ENCODE measurements around the gene SYNGR3. TPM values are rescaled to one million over a fixed set of nuclear protein-coding genes. Genes with fewer than 3 reads are reported as not detected.

Gene SYNGR3
- total RNA-seq, 6 donors from 2014 or later, result 0.15 to 1.4 (median 0.34) TPM; not detected in 2

- Histone ChIP-seq H3K27me3 (no peaks in the 10 kb centered on the region), H3K9me3 (no peaks in the 10 kb centered on the region), H3K4me3 (no peak overlapping the region), H3K36me3 (peaks cover 30 to 70% (median 59%) of the 10 kb centered on the region in 4 donors), H3K27ac (peak overlapping the region in 1 of 4 donors; percentile 48), H3K4me1 (peaks cover 6 to 9% (median 8%) of the 10 kb centered on the region in 4 donors)
- no peak for TF ChIP-seq CTCF (IDR thresholded peaks at IDR 0.05)
- no peak for TF ChIP-seq POLR2AphosphoS5 (IDR thresholded peaks at IDR 0.05)
- no peak for TF ChIP-seq EP300 (IDR thresholded peaks at IDR 0.05)
- no peak for TF ChIP-seq POLR2A (IDR thresholded peaks at IDR 0.05)
- 91 to 93% methylated on average over 18 to 34 of the region's 39 CpGs for WGBS, 2 donors
- ATAC-seq (ENCODE audit: low FRiP score in 2 of 2) (no peak), DNase-seq (peak in 1 of 2 donors; percentile 78)
Observed at GRCh38 chr16:1998852-1999801, 9.4 kb downstream of the SYNGR3 start.

GRCh38 chr16:1999866-2000514 is 10.2 kb downstream of the SYNGR3 start:
- 91 to 95% methylated on average over 14 to 21 of the region's 28 CpGs for WGBS, 2 donors
- TF ChIP-seq CTCF (IDR thresholded peaks at IDR 0.05) (no peak), EP300 (IDR thresholded peaks at IDR 0.05) (no peak), POLR2A (IDR thresholded peaks at IDR 0.05) (no peak), POLR2AphosphoS5 (IDR thresholded peaks at IDR 0.05) (no peak)
- Histone ChIP-seq H3K4me3 (no peak overlapping the region), H3K27ac (no peak overlapping the region), H3K27me3 (no peaks in the 10 kb centered on the region), H3K9me3 (no peaks in the 10 kb centered on the region), H3K4me1 (peaks cover 15 to 17% (median 16%) of the 10 kb centered on the region in 4 donors), H3K36me3 (peaks cover 30 to 70% (median 59%) of the 10 kb centered on the region in 4 donors)
- DNase-seq (peak in 1 of 2 donors; percentile 72), ATAC-seq (ENCODE audit: low FRiP score in 2 of 2) (no peak)

- no peaks in the 10 kb centered on the region for H3K27me3 ChIP-seq
- peaks cover 22 to 28% (median 26%) of the 10 kb centered on the region in 4 donors for H3K4me1 ChIP-seq
- WGBS, 2 donors, result 97 to 98% methylated on average over 11 to 19 of the region's 19 CpGs
- H3K4me3 ChIP-seq, result no peak overlapping the region
- no peaks in the 10 kb centered on the region for H3K9me3 ChIP-seq
- H3K36me3 ChIP-seq, result peaks cover 30 to 70% (median 59%) of the 10 kb centered on the region in 4 donors
- ATAC-seq (ENCODE audit: low FRiP score in 2 of 2) (no peak), DNase-seq (peak in 1 of 2 donors; percentile 75)
- H3K27ac ChIP-seq, result no peak overlapping the region
- TF ChIP-seq POLR2AphosphoS5 (IDR thresholded peaks at IDR 0.05) (no peak), CTCF (IDR thresholded peaks at IDR 0.05) (no peak), EP300 (IDR thresholded peaks at IDR 0.05) (no peak), POLR2A (IDR thresholded peaks at IDR 0.05) (no peak)
Observed at GRCh38 chr16:2001035-2001434, 11.3 kb downstream of the SYNGR3 start.

- 96 to 97% methylated on average over 30 to 52 of the region's 53 CpGs for WGBS, 2 donors
- peaks cover 30 to 69% (median 58%) of the 10 kb centered on the region in 4 donors for H3K36me3 ChIP-seq
Observed at GRCh38 chr16:2001456-2002355, 11.9 kb downstream of the SYNGR3 start.

More at GRCh38 chr16:2001456-2002355, 11.9 kb downstream of the SYNGR3 start:
- H3K27ac ChIP-seq, result no peak overlapping the region
- H3K9me3 ChIP-seq, result no peaks in the 10 kb centered on the region
- no peaks in the 10 kb centered on the region for H3K27me3 ChIP-seq
- H3K4me3 ChIP-seq, result no peak overlapping the region
- ATAC-seq (ENCODE audit: low FRiP score in 2 of 2) (no peak), DNase-seq (peak in 1 of 2 donors; percentile 83)
- peaks cover 24 to 34% (median 30%) of the 10 kb centered on the region in 4 donors for H3K4me1 ChIP-seq
- TF ChIP-seq POLR2AphosphoS5 (IDR thresholded peaks at IDR 0.05) (no peak), CTCF (IDR thresholded peaks at IDR 0.05) (no peak), POLR2A (IDR thresholded peaks at IDR 0.05) (no peak), EP300 (IDR thresholded peaks at IDR 0.05) (no peak)
